Activated CD4-positive, CD25-positive, alpha-beta regulatory T cell (primary cell): Measurements from ENCODE around the gene LRRC75B.
"Not testable (repeated sequence)": the region's sequence is repeated elsewhere in the genome, so short reads cannot be mapped to it uniquely, and the experiment has no call there.

Source experiments
- DNase-seq, 4 experiments: peaks; one replicate each; lab custom pipeline; 2025; lab: John Stamatoyannopoulos, UW

LRRC75B gene

GRCh38 chr22:24553597-24554312 is 39.1 kb downstream of the LRRC75B start:
- no peak for DNase-seq

- DNase-seq = not testable (repeated sequence)
These were observed 40.2 kb downstream of the LRRC75B start for GRCh38 chr22:24552503-24553286.

- no peak for DNase-seq
These were observed 41.9 kb downstream of the LRRC75B start for GRCh38 chr22:24550902-24551435.

- no peak for DNase-seq
These were observed 42.6 kb downstream of the LRRC75B start for GRCh38 chr22:24550028-24550901.

- no peak for DNase-seq
These were observed 44.1 kb downstream of the LRRC75B start for GRCh38 chr22:24548812-24549211.

GRCh38 chr22:24543679-24544243 is 49.1 kb downstream of the LRRC75B start:
- no peak for DNase-seq

GRCh38 chr22:24543185-24543601 is 49.7 kb downstream of the LRRC75B start:
- DNase-seq = no peak

- DNase-seq = no peak
These were observed 50.2 kb downstream of the LRRC75B start for GRCh38 chr22:24542641-24543040.

- no peak for DNase-seq
These were observed 51.0 kb downstream of the LRRC75B start for GRCh38 chr22:24541681-24542515.

GRCh38 chr22:24540470-24540869 is 52.4 kb downstream of the LRRC75B start:
- DNase-seq = no peak

GRCh38 chr22:24536089-24536488 is 56.8 kb downstream of the LRRC75B start:
- DNase-seq = no peak
